ENCODE data around the gene CLDN9. TPM values are rescaled to one million over a fixed set of nuclear protein-coding genes. Genes with fewer than 3 reads are reported as not detected.

CLDN9 gene
- total RNA-seq, 2 experiments from 2014 or later = not detected

DNA sequence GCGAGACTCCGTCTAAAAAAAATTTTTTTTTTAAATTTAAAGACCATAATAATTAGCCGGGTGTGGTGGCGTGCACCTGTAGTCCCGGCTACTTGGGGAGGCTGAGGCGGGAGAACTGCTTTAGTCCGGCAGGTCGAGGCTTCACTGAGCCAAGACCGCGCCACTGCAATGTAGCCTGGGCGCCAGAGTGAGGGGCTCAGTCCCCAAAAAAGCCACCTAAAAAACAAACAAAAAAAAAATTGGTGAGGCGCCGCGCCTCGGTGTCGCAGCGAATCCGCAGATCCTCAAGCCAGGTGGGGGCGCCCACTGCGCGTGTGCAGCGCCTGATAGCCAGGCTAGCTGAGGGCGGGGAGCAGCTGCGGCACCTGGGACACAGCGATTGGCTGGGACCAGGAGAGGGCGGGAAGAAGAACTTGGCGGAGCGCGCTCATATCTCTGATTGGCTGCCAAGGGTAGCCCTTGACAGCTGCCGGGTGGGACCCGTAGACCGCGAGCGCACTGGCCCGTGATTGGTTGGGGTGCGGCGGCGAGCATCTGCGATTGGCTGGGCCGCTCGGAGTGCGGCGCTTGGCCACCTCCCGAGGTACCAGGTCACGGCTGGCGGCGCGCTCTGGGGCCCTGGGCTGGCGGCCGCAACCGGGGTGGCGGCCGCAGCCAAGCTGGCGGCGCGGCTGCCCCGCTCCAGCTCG lies 9.0 kb upstream of the CLDN9 start:
- DNase-seq (peak; percentile 90 to 99 (median 95)), ATAC-seq (ENCODE audit: poor library complexity) (peak; percentile 99)
- Histone ChIP-seq H3K4me3 (ENCODE audit: low read length) (no peak overlapping the region), H3K9me3 (ENCODE audit: control insufficient read depth in 1 of 2, insufficient read depth in 1 of 2, low read length in 2 of 2) (no peaks in the 10 kb centered on the region), H3K27ac (ENCODE audit: low read depth in 1 of 2, low read length in 2 of 2) (no peak overlapping the region), H3K36me3 (ENCODE audit: insufficient read depth, low read length) (no peaks in the 10 kb centered on the region), H3K27me3 (ENCODE audit: control insufficient read depth in 1 of 2, insufficient read depth in 2 of 2, low read length in 2 of 2) (peaks cover 0 to 3% of the 10 kb centered on the region in 2 experiments), H3K4me1 (ENCODE audit: insufficient read depth, low read length) (peaks cover 32% of the 10 kb centered on the region)
- Mint-ChIP-seq H3K9me3 (no peaks in the 10 kb centered on the region), H3K4me3 (peak overlapping the region; percentile 67), H3K27me3 (peaks cover 27% of the 10 kb centered on the region), H3K36me3 (ENCODE audit: low read depth) (no peaks in the 10 kb centered on the region), H3K27ac (peak overlapping the region; percentile 13), H3K4me1 (ENCODE audit: low read depth) (peaks cover 31% of the 10 kb centered on the region)
- TF ChIP-seq, protein P1, sequence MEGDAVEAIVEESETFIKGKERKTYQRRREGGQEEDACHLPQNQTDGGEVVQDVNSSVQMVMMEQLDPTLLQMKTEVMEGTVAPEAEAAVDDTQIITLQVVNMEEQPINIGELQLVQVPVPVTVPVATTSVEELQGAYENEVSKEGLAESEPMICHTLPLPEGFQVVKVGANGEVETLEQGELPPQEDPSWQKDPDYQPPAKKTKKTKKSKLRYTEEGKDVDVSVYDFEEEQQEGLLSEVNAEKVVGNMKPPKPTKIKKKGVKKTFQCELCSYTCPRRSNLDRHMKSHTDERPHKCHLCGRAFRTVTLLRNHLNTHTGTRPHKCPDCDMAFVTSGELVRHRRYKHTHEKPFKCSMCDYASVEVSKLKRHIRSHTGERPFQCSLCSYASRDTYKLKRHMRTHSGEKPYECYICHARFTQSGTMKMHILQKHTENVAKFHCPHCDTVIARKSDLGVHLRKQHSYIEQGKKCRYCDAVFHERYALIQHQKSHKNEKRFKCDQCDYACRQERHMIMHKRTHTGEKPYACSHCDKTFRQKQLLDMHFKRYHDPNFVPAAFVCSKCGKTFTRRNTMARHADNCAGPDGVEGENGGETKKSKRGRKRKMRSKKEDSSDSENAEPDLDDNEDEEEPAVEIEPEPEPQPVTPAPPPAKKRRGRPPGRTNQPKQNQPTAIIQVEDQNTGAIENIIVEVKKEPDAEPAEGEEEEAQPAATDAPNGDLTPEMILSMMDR (IDR thresholded peaks at IDR 0.05) = peak; percentile 64
- POLR2A ChIA-PET = interaction anchor here (0.6 to 2.7 kb wide), 13 partner anchors 16 to 181 kb away, joined by 3 to 20 read pairs (median 4); partner anchors contain the start of genes HCFC1R1, KREMEN2 and TNFRSF12A
- CTCF ChIA-PET = interaction anchor here (0.7 to 11.4 kb wide), 10 partner anchors 17 to 125 kb away, joined by 3 to 181 read pairs (median 6); partner anchors contain the start of genes HCFC1R1, MMP25, THOC6 and TNFRSF12A
- intact Hi-C loops (cut with DNase I, micrococcal nuclease) = loop anchor here (1.0 to 5.0 kb wide), 5 partner anchors 17 to 164 kb away; partner anchors contain the start of gene TNFRSF12A (in 1 of the 2)

DNA sequence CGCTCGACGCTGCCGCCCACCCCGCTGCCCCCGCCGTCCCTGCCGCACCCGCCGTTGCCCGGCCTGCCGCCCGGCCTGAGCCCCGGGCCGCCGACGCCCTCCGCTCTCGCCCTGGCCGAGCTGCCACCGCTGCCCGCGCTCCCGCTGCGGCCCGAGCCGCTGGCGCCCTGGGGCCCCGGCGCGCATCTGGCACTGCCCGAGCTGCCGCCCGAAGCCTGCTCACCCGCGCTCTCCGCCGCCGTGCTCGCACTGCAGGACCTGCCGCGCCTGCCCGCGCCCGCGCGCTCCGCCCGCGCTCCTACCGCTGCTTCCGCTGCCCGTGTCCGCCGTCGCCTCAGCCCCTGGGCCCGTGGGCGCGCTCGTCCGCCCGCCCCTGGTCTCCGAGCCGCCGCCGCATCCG lies 8.4 kb upstream of the CLDN9 start:
- intact Hi-C loops (cut with DNase I, micrococcal nuclease) = loop anchor here (2.0 to 5.0 kb wide), 3 partner anchors 16 to 163 kb away; partner anchors contain the start of gene TNFRSF12A (in 1 of the 2)
- ATAC-seq (ENCODE audit: poor library complexity) (no peak), DNase-seq (peak in 2 of 14 experiments; percentile 51 to 56)
- H3K4me3 Mint-ChIP-seq = no peak overlapping the region
- H3K9me3 Mint-ChIP-seq = no peaks in the 10 kb centered on the region
- Histone ChIP-seq H3K4me3 (ENCODE audit: low read length) (no peak overlapping the region), H3K36me3 (ENCODE audit: insufficient read depth, low read length) (no peaks in the 10 kb centered on the region), H3K4me1 (ENCODE audit: insufficient read depth, low read length) (peaks cover 38% of the 10 kb centered on the region), H3K27ac (ENCODE audit: low read depth in 1 of 2, low read length in 2 of 2) (no peak overlapping the region), H3K27me3 (ENCODE audit: control insufficient read depth in 1 of 2, insufficient read depth in 2 of 2, low read length in 2 of 2) (peaks cover 0 to 3% of the 10 kb centered on the region in 2 experiments), H3K9me3 (ENCODE audit: control insufficient read depth in 1 of 2, insufficient read depth in 1 of 2, low read length in 2 of 2) (no peaks in the 10 kb centered on the region)
- CTCF ChIA-PET = interaction anchor here (0.7 to 11.4 kb wide), 10 partner anchors 16 to 125 kb away, joined by 3 to 181 read pairs (median 6); partner anchors contain the start of genes HCFC1R1, MMP25, THOC6 and TNFRSF12A
- H3K27ac Mint-ChIP-seq = no peak overlapping the region
- H3K36me3 Mint-ChIP-seq (ENCODE audit: low read depth) = no peaks in the 10 kb centered on the region
- TF ChIP-seq, protein P1 (IDR thresholded peaks at IDR 0.05) = no peak
- H3K27me3 Mint-ChIP-seq = peaks cover 27% of the 10 kb centered on the region
- POLR2A ChIA-PET = interaction anchor here (0.6 to 2.7 kb wide), 13 partner anchors 16 to 180 kb away, joined by 3 to 20 read pairs (median 4); partner anchors contain the start of genes HCFC1R1, KREMEN2 and TNFRSF12A
- peaks cover 33% of the 10 kb centered on the region for H3K4me1 Mint-ChIP-seq (ENCODE audit: low read depth)

DNA sequence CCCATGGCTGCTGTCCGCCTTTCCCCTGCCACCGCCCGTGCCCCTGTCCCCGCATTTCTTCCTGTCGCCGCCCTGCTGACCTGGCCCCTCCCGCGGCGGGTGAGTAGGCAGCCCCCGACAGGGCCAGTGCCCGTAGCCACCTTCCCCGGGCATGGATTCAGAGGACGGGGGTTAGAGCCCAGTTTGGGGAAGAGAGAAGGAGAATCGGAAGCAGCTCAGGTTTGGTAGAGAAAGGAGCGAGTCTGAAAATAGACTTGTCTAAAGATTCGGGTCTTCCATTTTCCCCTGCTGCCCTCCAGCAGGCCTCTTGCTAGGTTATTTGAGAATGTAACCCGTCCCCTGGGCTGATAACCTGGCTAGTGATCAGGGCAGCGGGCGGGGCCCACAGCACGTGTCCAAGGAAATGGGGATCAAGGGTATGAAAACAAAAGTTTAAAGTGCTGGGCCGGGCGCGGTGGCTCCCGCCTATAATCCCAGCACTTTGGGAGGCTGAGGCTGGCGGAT lies 7.9 kb upstream of the CLDN9 start:
- ChIA-PET CTCF (interaction anchor here (1.2 to 11.4 kb wide), 2 partner anchors 25 to 41 kb away, joined by 5 to 181 read pairs; no protein-coding TSS in a partner anchor), POLR2A (interaction anchor here (0.7 to 2.7 kb wide), 5 partner anchors 15 to 1327 kb away, joined by 3 to 20 read pairs (median 4); partner anchors contain the start of genes JPT2 and TNFRSF12A)
- ATAC-seq (ENCODE audit: poor library complexity) (no peak), DNase-seq (peak in 1 of 14 experiments; percentile 26)
- peaks cover 41% of the 10 kb centered on the region for H3K4me1 ChIP-seq (ENCODE audit: insufficient read depth, low read length)
- no peaks in the 10 kb centered on the region for H3K36me3 ChIP-seq (ENCODE audit: insufficient read depth, low read length)
- H3K27me3 ChIP-seq (ENCODE audit: control insufficient read depth in 1 of 2, insufficient read depth in 2 of 2, low read length in 2 of 2) = peaks cover 0 to 3% of the 10 kb centered on the region in 2 experiments
- peaks cover 0 to 2% of the 10 kb centered on the region in 2 experiments for H3K9me3 ChIP-seq (ENCODE audit: control insufficient read depth in 1 of 2, insufficient read depth in 1 of 2, low read length in 2 of 2)
- Mint-ChIP-seq H3K27me3 (peaks cover 27% of the 10 kb centered on the region), H3K4me1 (ENCODE audit: low read depth) (peaks cover 33% of the 10 kb centered on the region), H3K36me3 (ENCODE audit: low read depth) (no peaks in the 10 kb centered on the region), H3K27ac (no peak overlapping the region), H3K9me3 (no peaks in the 10 kb centered on the region), H3K4me3 (peak overlapping the region; percentile 76)
- intact Hi-C loops (cut with DNase I, micrococcal nuclease) = loop anchor here (2.0 to 5.0 kb wide), 3 partner anchors 16 to 162 kb away; partner anchors contain the start of gene TNFRSF12A (in 1 of the 2)
- H3K4me3 ChIP-seq (ENCODE audit: low read length) = peak overlapping the region; percentile 12
- no peak overlapping the region for H3K27ac ChIP-seq (ENCODE audit: low read depth in 1 of 2, low read length in 2 of 2)
- TF ChIP-seq, protein P1 (IDR thresholded peaks at IDR 0.05) = no peak

All from CD4-positive, alpha-beta T cell (primary cell).